ENCODE results near the gene PSORS1C1.

Gene PSORS1C1

GRCh38 chr6:31096215-31096614, 18.4 kb upstream of the PSORS1C1 start:
- H3K4me3 ChIP-seq (ENCODE audit: low read length) = no peak overlapping the region
- DNase-seq (ENCODE audit: low read depth) = no peak
- TF ChIP-seq CTCF (conservative IDR thresholded peaks at IDR 0.05; ENCODE audit: low read depth, low read length) = no peak

- no peak overlapping the region for H3K4me3 ChIP-seq (ENCODE audit: low read length)
- no peak for TF ChIP-seq CTCF (conservative IDR thresholded peaks at IDR 0.05; ENCODE audit: low read depth, low read length)
- peak; percentile 52 for DNase-seq (ENCODE audit: low read depth)
Measured at GRCh38 chr6:31096656-31097055, 17.9 kb upstream of the PSORS1C1 start.

- H3K4me3 ChIP-seq (ENCODE audit: low read length) = no peak overlapping the region
- TF ChIP-seq CTCF (conservative IDR thresholded peaks at IDR 0.05; ENCODE audit: low read depth, low read length) = no peak
- DNase-seq (ENCODE audit: low read depth) = no peak
Measured at GRCh38 chr6:31098449-31098938, 16.1 kb upstream of the PSORS1C1 start.

GRCh38 chr6:31103136-31103535, 11.5 kb upstream of the PSORS1C1 start:
- no peak overlapping the region for H3K4me3 ChIP-seq (ENCODE audit: low read length)
- DNase-seq (ENCODE audit: low read depth) = no peak
- no peak for TF ChIP-seq CTCF (conservative IDR thresholded peaks at IDR 0.05; ENCODE audit: low read depth, low read length)

GRCh38 chr6:31107052-31107451, 7.5 kb upstream of the PSORS1C1 start:
- no peak for TF ChIP-seq CTCF (conservative IDR thresholded peaks at IDR 0.05; ENCODE audit: low read depth, low read length)
- no peak for DNase-seq (ENCODE audit: low read depth)
- no peak overlapping the region for H3K4me3 ChIP-seq (ENCODE audit: low read length)

- no peak for DNase-seq (ENCODE audit: low read depth)
- H3K4me3 ChIP-seq (ENCODE audit: low read length) = no peak overlapping the region
- no peak for TF ChIP-seq CTCF (conservative IDR thresholded peaks at IDR 0.05; ENCODE audit: low read depth, low read length)
Measured at GRCh38 chr6:31110825-31111582, 3.6 kb upstream of the PSORS1C1 start.

- H3K4me3 ChIP-seq (ENCODE audit: low read length) = no peak overlapping the region
- TF ChIP-seq CTCF (conservative IDR thresholded peaks at IDR 0.05; ENCODE audit: low read depth, low read length) = no peak
- no peak for DNase-seq (ENCODE audit: low read depth)
Measured at GRCh38 chr6:31111712-31112111, 2.9 kb upstream of the PSORS1C1 start.
